Heart left ventricle (tissue), 13 donors: ENCODE measurements around the gene MAPKAP1.
"Not testable (repeated sequence)": the region's sequence is repeated elsewhere in the genome, so short reads cannot be mapped to it uniquely, and the experiment has no call there.

Experiments used
- CTCF ChIP-seq, 12 donors: fragments of 200-600 bp; sonication (generic) in 4 of 12; IDR thresholded peaks; one replicate each; pipeline versions ENCODE4 v1.5.0 to v1.8.0; 2018 to 2022; ENCODE audit warnings: antibody characterized with exemption in 12 of 12, mild to moderate bottlenecking in 5 of 12
- POLR2A ChIP-seq, 2 donors: fragments of 450-650 bp; IDR thresholded peaks; one replicate each; pipeline ENCODE4 v1.6.1; 2017; ENCODE audit warnings: antibody characterized with exemption in 2 of 2, mild to moderate bottlenecking in 2 of 2, moderate library complexity in 2 of 2
- donor health status: ischemic (EF 13 %, LVEDD 7.1; RV severe dilation, severe dysfunction).
- donor health status: DM: no; HTN: yes; CAD: no.
- donor health status: DM: no; HTN: no; CAD: no.
- donor health status: ischemic (EF 25% LVEDD 6.9; RV normal size, moderate dysfunction).
- donor health status: ischemic (EF 25% LVEDD 5.7; RV mildly dilated, moderate dysfunction).
- donor health status: ischemic (EF 35%, LVEDD 5.7; RV mildly dilated, moderate dysfunction).
- donor health status: nonischemic (EF 11% LVEDD 7.7; RV severe dilation, severe dysfunction).
- donor health status: DM: yes; HTN: yes; CAD: no.
- donor health status: PGD.
- donor health status: ischemic (EF 29% LVEDD 5.4; RV normal size, mild dysfunction).
- donor health status: nonischemic (EF 23%, LVEDD 6.1; RV moderate dilation, normal function).

- not testable (repeated sequence) for TF ChIP-seq CTCF, POLR2A (IDR thresholded peaks at IDR 0.05)
Measured at GRCh38 chr9:125400232-125400631, 306.8 kb downstream of the MAPKAP1 start.
